Mammary epithelial cell (primary cell): ENCODE data around the gene SUN3.

Experiments
- CTCF ChIP-seq, 2 donors: IDR thresholded peaks in 1 of 2; conservative IDR thresholded peaks in 1 of 2; 2 replicates each; pipeline ENCODE4 v1.5.1; 2011 to 2012; ENCODE audit warnings: inconsistent platforms in 2 of 2, low read length in 2 of 2, mild to moderate bottlenecking in 2 of 2, control low read depth in 1 of 2, low read depth in 1 of 2; ENCODE audit not compliant: insufficient read depth in 1 of 2; ENCODE audit errors: extremely low read depth in 1 of 2
- EZH2 ChIP-seq: IDR thresholded peaks from 2 replicates; pipeline ENCODE4 v1.6.1; 2012; ENCODE audit warnings: low read length, inconsistent platforms, borderline replicate concordance

- TF ChIP-seq CTCF (conservative IDR thresholded peaks at IDR 0.05 in 1 of 2, IDR thresholded peaks at IDR 0.05 in 1 of 2; ENCODE audit: extremely low read depth in 1 of 2, insufficient read depth in 1 of 2, low read depth in 1 of 2, low read length in 2 of 2), result no peak
- no peak for TF ChIP-seq EZH2
These were observed 12.3 kb downstream of the SUN3 start for GRCh38 chr7:48016641-48017040.
